ENCODE results near the gene MMS19. TPM values are rescaled to one million over a fixed set of nuclear protein-coding genes. Genes with fewer than 3 reads are reported as not detected.
A peak's percentile ranks its signal among the peaks of the same experiment; 100 is the strongest.

The MMS19 gene
- total and polyA plus RNA-seq, 2 donors from 2014 or later = 49.7 to 56.1 TPM

DNA sequence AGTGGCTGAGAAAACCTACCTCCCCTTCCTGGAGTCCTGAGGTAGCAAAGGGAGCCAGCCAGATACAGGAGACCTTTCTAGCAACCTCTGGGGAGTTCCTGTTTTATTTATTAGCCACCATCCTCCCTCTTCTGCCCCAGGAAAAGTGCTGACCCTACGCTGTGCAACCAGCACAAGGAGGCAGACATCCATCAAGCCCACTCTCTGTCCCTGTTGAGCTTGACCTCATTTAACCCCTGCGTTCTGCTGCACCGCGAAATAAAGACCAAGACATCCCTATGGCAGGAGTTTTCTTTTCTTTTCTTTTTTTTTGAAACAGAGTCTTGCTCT, 49.0 kb upstream of the MMS19 start:
- H3K36me3 ChIP-seq (ENCODE audit: control insufficient read depth in 2 of 3, insufficient read depth in 3 of 3, low read length in 3 of 3) = no peaks in the 10 kb centered on the region
- H3K4me1 ChIP-seq (ENCODE audit: control insufficient read depth in 2 of 3, insufficient read depth in 2 of 3, low read depth in 1 of 3, low read length in 3 of 3) = peaks cover 0 to 22% (median 11%) of the 10 kb centered on the region in 3 donors
- DNase-seq (peak in 2 of 5 donors; percentile 36 to 45), FAIRE-seq (no peak)
- intact Hi-C loops (cut with DNase I) = no loop called here
- no peaks in the 10 kb centered on the region for H3K27me3 ChIP-seq (ENCODE audit: control insufficient read depth, insufficient read depth, low read length)
- H3K9ac ChIP-seq (ENCODE audit: low read length in 3 of 3) = peak overlapping the region in 1 of 3 donors; percentile 69
- H3K4me3 ChIP-seq (ENCODE audit: low read length in 3 of 3) = no peak overlapping the region
- TF ChIP-seq, protein P1, sequence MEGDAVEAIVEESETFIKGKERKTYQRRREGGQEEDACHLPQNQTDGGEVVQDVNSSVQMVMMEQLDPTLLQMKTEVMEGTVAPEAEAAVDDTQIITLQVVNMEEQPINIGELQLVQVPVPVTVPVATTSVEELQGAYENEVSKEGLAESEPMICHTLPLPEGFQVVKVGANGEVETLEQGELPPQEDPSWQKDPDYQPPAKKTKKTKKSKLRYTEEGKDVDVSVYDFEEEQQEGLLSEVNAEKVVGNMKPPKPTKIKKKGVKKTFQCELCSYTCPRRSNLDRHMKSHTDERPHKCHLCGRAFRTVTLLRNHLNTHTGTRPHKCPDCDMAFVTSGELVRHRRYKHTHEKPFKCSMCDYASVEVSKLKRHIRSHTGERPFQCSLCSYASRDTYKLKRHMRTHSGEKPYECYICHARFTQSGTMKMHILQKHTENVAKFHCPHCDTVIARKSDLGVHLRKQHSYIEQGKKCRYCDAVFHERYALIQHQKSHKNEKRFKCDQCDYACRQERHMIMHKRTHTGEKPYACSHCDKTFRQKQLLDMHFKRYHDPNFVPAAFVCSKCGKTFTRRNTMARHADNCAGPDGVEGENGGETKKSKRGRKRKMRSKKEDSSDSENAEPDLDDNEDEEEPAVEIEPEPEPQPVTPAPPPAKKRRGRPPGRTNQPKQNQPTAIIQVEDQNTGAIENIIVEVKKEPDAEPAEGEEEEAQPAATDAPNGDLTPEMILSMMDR (IDR thresholded peaks at IDR 0.05; ENCODE audit: borderline replicate concordance, extremely low read depth, insufficient read depth) = no peak
- no peaks in the 10 kb centered on the region for H3K9me3 ChIP-seq (ENCODE audit: control insufficient read depth in 2 of 3, insufficient read depth in 1 of 3, low read length in 3 of 3)
- H3K27ac ChIP-seq (ENCODE audit: low read depth in 2 of 2, low read length in 2 of 2) = peak overlapping the region in 1 of 2 donors; percentile 22

DNA sequence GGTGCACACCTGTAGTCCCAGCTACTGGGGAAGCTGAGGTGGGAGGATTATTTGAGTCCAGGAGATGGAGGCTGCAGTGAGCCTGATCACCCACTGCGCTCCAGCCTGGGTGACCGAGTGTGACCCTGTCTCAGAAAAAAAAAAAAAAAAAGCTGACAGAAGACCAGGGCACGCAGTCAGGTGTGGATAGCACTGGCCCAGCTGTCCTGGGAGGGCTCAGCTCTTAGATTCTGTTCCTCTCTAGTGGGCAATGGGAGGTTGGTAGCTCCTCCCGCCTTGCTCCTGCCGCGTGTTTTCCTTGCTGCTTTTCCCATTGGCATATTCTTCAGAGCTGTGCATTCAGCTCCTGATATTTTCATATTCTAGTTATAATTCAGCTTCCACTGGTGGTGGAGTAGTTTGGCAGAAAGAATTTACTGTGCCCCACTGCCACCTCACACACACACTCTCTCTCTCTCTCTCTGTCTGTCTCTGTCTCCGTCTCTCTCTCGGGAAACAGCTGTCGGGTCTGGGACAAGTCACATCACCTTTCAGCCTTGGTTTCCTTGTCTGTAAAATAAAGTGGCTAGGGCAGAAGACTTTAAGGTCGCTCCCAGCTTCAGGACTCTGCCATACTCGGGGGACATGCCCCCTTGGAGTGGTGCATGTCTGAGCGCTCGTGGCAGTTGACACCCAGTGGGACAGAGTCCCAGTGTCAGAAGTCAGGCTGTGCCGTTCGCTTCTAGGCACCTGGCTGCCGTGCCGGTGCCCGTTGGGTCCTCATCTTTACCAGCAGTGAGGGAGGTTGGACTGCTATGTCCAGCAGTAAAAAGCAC, 48.4 kb upstream of the MMS19 start:
- H3K27me3 ChIP-seq (ENCODE audit: control insufficient read depth, insufficient read depth, low read length) = no peaks in the 10 kb centered on the region
- no peaks in the 10 kb centered on the region for H3K9me3 ChIP-seq (ENCODE audit: control insufficient read depth in 2 of 3, insufficient read depth in 1 of 3, low read length in 3 of 3)
- peak overlapping the region in 1 of 2 donors; percentile 22 for H3K27ac ChIP-seq (ENCODE audit: low read depth in 2 of 2, low read length in 2 of 2)
- H3K4me1 ChIP-seq (ENCODE audit: control insufficient read depth in 2 of 3, insufficient read depth in 2 of 3, low read depth in 1 of 3, low read length in 3 of 3) = peaks cover 0 to 22% (median 14%) of the 10 kb centered on the region in 3 donors
- peak overlapping the region in 1 of 3 donors; percentile 69 for H3K9ac ChIP-seq (ENCODE audit: low read length in 3 of 3)
- TF ChIP-seq, protein P1 (IDR thresholded peaks at IDR 0.05; ENCODE audit: borderline replicate concordance, extremely low read depth, insufficient read depth) = no peak
- intact Hi-C loops (cut with DNase I) = no loop called here
- DNase-seq (peak in 3 of 5 donors; percentile 44 to 69 (median 61)), FAIRE-seq (no peak)
- H3K4me3 ChIP-seq (ENCODE audit: low read length in 3 of 3) = peak overlapping the region in 1 of 3 donors; percentile 25
- no peaks in the 10 kb centered on the region for H3K36me3 ChIP-seq (ENCODE audit: control insufficient read depth in 2 of 3, insufficient read depth in 3 of 3, low read length in 3 of 3)

DNA sequence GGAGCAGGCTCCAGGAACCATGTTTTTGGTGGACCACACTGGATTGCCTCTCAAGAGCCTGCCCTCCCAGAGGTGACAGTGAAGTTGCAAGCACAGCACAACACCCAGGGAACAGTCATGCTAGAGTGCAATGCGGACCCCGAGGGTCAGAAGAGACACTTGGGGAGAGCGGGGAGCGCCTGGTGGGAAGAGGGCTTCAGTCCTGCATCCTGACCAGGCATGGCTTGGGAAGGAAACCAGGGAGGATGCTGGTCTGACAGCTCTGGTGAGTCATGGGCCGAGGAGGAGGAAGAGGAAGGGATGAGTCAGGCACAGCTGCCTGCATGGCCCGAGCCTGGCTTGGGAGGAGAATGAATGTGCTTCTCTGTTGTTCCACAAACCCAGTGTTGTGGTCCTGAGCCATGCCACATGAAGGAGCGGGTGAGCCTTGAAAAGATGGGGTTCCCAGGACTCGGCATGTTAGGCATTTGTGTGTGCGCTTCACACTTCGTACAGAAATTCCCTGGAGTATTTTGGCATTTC, 44.9 kb upstream of the MMS19 start:
- H3K9me3 ChIP-seq (ENCODE audit: control insufficient read depth in 2 of 3, insufficient read depth in 1 of 3, low read length in 3 of 3) = no peaks in the 10 kb centered on the region
- peaks cover 2 to 31% (median 24%) of the 10 kb centered on the region in 3 donors for H3K4me1 ChIP-seq (ENCODE audit: control insufficient read depth in 2 of 3, insufficient read depth in 2 of 3, low read depth in 1 of 3, low read length in 3 of 3)
- intact Hi-C loops (cut with DNase I) = no loop called here
- no peaks in the 10 kb centered on the region for H3K27me3 ChIP-seq (ENCODE audit: control insufficient read depth, insufficient read depth, low read length)
- DNase-seq (peak in 2 of 5 donors; percentile 58 to 92), FAIRE-seq (no peak)
- H3K27ac ChIP-seq (ENCODE audit: low read depth in 2 of 2, low read length in 2 of 2) = peak overlapping the region; percentile 22 to 66
- TF ChIP-seq, protein P1 (IDR thresholded peaks at IDR 0.05; ENCODE audit: borderline replicate concordance, extremely low read depth, insufficient read depth) = no peak
- H3K4me3 ChIP-seq (ENCODE audit: low read length in 3 of 3) = no peak overlapping the region
- H3K9ac ChIP-seq (ENCODE audit: low read length in 3 of 3) = no peak overlapping the region
- no peaks in the 10 kb centered on the region for H3K36me3 ChIP-seq (ENCODE audit: control insufficient read depth in 2 of 3, insufficient read depth in 3 of 3, low read length in 3 of 3)
